ENCODE measurements around the gene ACAA1.
"Not testable (repeated sequence)": the region's sequence is repeated elsewhere in the genome, so short reads cannot be mapped to it uniquely, and the experiment has no call there.

The ACAA1 gene

GRCh38 chr3:38134517-38135143 lies 2.3 kb downstream of the ACAA1 start:
- DNase-seq, result not testable (repeated sequence)

- peak; percentile 8 for DNase-seq
These were observed 3.1 kb downstream of the ACAA1 start for GRCh38 chr3:38133557-38134405.

GRCh38 chr3:38133209-38133556 lies 3.7 kb downstream of the ACAA1 start:
- peak; percentile 2 for DNase-seq

GRCh38 chr3:38131621-38132369 lies 5.1 kb downstream of the ACAA1 start:
- peak; percentile 22 for DNase-seq

GRCh38 chr3:38130631-38131065 lies 6.3 kb downstream of the ACAA1 start:
- DNase-seq, result peak; percentile 12

GRCh38 chr3:38129058-38129457 lies 7.9 kb downstream of the ACAA1 start:
- DNase-seq, result peak; percentile 3

GRCh38 chr3:38128303-38128655 lies 8.6 kb downstream of the ACAA1 start:
- no peak for DNase-seq

- DNase-seq, result peak; percentile 13
These were observed 9.2 kb downstream of the ACAA1 start for GRCh38 chr3:38127611-38128302.

GRCh38 chr3:38126121-38126892 lies 10.6 kb downstream of the ACAA1 start:
- peak; percentile 13 for DNase-seq

GRCh38 chr3:38125305-38126120 lies 11.4 kb downstream of the ACAA1 start:
- DNase-seq, result peak; percentile 9

- peak; percentile 11 for DNase-seq
These were observed 12.4 kb downstream of the ACAA1 start for GRCh38 chr3:38124324-38125122.

GRCh38 chr3:38122712-38123290 lies 14.1 kb downstream of the ACAA1 start:
- DNase-seq, result peak; percentile 8

- peak; percentile 15 for DNase-seq
These were observed 15.0 kb downstream of the ACAA1 start for GRCh38 chr3:38121832-38122461.

- DNase-seq, result peak; percentile 13
These were observed 15.5 kb downstream of the ACAA1 start for GRCh38 chr3:38121451-38121831.

GRCh38 chr3:38120693-38121450 lies 16.1 kb downstream of the ACAA1 start:
- DNase-seq, result peak; percentile 15

- peak; percentile 13 for DNase-seq
These were observed 16.9 kb downstream of the ACAA1 start for GRCh38 chr3:38119821-38120692.

GRCh38 chr3:38119248-38119544 lies 17.7 kb downstream of the ACAA1 start:
- no peak for DNase-seq
